ENCODE measurements around the gene PSMC6.

The PSMC6 gene

DNA sequence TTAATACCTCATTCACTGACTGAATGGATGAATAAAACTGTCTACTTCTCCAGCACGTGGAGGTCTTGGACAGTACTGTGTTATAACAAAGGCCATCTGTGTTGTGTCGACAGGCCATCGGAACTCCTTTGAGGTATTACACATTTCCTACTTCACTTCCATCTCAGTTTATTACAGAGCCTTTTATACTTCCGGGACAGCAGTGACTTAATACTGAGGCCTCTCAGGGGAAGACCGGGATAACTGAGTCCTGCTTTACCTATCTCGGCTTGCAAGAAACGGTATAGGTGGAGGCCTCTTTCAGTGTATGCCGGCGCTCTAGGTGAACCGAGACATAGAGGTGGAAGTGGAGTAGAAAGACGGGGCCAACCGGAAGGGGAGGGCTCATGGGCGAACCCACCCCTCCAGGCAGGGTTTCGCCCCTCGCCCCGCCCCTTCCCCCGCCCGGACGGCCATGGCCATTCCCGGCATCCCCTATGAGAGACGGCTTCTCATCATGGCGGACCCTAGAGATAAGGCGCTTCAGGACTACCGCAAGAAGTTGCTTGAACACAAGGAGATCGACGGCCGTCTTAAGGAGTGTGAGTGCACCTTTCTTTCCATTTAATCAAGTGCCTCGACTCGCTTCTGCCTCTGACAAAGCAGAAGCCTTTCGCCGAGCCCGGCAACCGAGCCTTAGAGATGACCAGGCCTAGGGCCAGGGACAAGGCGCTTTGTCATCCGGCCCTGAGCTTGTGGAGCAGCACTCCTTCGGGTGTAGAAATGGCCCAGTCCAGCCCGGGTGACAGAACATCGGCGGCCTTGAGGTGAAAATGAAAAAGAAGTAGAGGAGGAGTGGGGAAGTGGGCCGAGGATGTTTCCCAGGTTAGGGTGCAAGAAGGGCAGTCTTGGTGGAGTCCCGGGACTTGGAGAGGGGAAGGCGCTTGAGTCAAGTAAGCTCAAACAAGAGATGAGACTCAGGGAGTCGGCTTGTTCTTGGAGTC, at the start of gene PSMC6:
Gene PSMC6, plus strand, starts transcription at position 477 of the 983 bp plus-strand sequence. Its CDS starts 20 bp downstream, at position 497.
- no peaks in the 10 kb centered on the region for H3K9me3 ChIP-seq (ENCODE audit: control insufficient read depth, insufficient read depth, low read length)
- no peaks in the 10 kb centered on the region for H3K27me3 ChIP-seq (ENCODE audit: control insufficient read depth, insufficient read depth, low read length)
- peaks cover 3% of the 10 kb centered on the region for H3K4me1 ChIP-seq (ENCODE audit: control insufficient read depth, insufficient read depth, low read length)
- H3K36me3 ChIP-seq (ENCODE audit: control insufficient read depth, insufficient read depth, low read length): peaks cover 12% of the 10 kb centered on the region
- peak within 1 kb of the TSS; percentile 98 for H3K4me3 ChIP-seq (ENCODE audit: low read depth, low read length)
- H3K9ac ChIP-seq (ENCODE audit: low read depth, low read length): peak within 1 kb of the TSS; percentile 70

DNA sequence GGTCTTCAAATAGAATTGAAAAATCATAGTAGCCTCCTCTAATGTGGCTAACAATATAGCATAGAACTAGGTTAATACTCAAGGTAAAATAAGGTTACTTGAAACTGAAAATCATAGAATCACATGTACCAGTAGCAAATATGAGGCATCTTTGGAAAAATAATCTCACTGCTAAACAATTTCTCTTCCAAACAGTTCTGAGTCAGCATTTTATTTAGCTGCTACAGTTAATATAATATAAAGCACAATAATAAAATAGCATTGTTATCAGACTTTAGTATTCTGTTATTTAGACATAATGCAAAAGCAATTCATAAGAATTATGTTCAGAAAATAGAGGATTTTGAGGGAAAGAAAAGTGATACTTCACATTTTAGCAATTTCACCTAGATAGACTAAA, 46.7 kb upstream of the PSMC6 start:
- Histone ChIP-seq H3K9me3 (ENCODE audit: control insufficient read depth, insufficient read depth, low read length) (no peaks in the 10 kb centered on the region), H3K36me3 (ENCODE audit: control insufficient read depth, insufficient read depth, low read length) (no peaks in the 10 kb centered on the region), H3K27me3 (ENCODE audit: control insufficient read depth, insufficient read depth, low read length) (no peaks in the 10 kb centered on the region), H3K4me1 (ENCODE audit: control insufficient read depth, insufficient read depth, low read length) (peaks cover 4% of the 10 kb centered on the region), H3K4me3 (ENCODE audit: low read depth, low read length) (no peak overlapping the region), H3K9ac (ENCODE audit: low read depth, low read length) (no peak overlapping the region)

DNA sequence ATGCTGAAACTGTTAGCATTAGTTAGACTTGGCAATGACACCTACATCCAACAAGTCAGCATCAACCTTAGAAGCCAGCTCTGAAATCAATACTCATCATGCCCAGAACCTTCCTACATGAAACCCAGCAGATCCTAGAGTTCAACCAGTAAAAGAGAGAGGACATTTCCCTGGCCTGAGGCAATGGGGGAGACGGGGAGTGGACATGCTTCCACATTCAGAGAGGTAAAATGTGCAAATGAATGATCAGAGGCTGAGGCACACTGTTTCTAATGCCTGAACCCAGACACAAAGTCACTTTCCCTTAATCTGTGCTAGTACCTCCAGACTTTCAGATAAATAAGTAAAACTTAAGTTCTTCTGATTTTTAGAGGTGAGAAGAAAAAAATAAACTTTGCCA, 46.2 kb upstream of the PSMC6 start:
- no peaks in the 10 kb centered on the region for H3K9me3 ChIP-seq (ENCODE audit: control insufficient read depth, insufficient read depth, low read length)
- peaks cover 4% of the 10 kb centered on the region for H3K4me1 ChIP-seq (ENCODE audit: control insufficient read depth, insufficient read depth, low read length)
- H3K9ac ChIP-seq (ENCODE audit: low read depth, low read length): no peak overlapping the region
- no peaks in the 10 kb centered on the region for H3K36me3 ChIP-seq (ENCODE audit: control insufficient read depth, insufficient read depth, low read length)
- H3K4me3 ChIP-seq (ENCODE audit: low read depth, low read length): no peak overlapping the region
- no peaks in the 10 kb centered on the region for H3K27me3 ChIP-seq (ENCODE audit: control insufficient read depth, insufficient read depth, low read length)

DNA sequence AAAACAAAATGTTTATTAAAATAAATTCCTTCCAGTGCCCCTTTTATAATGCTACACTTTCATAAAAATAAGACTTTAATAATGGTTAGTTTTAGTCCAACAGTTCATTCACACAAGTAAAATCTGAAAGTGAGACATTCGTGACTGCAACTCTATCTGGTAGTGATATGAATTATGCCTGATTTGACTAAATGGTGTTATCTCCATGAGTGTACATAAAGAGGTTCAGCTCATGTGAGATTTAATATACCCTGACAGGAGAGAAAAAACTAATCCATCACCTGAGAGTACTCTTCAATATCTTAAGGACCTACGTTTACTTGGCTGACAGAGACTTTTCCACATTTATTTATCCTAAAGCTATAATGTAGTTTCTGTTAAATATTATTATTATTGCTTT, 45.7 kb upstream of the PSMC6 start:
- Histone ChIP-seq H3K4me1 (ENCODE audit: control insufficient read depth, insufficient read depth, low read length) (peaks cover 4% of the 10 kb centered on the region), H3K9ac (ENCODE audit: low read depth, low read length) (no peak overlapping the region), H3K36me3 (ENCODE audit: control insufficient read depth, insufficient read depth, low read length) (no peaks in the 10 kb centered on the region), H3K4me3 (ENCODE audit: low read depth, low read length) (no peak overlapping the region), H3K9me3 (ENCODE audit: control insufficient read depth, insufficient read depth, low read length) (no peaks in the 10 kb centered on the region), H3K27me3 (ENCODE audit: control insufficient read depth, insufficient read depth, low read length) (no peaks in the 10 kb centered on the region)

DNA sequence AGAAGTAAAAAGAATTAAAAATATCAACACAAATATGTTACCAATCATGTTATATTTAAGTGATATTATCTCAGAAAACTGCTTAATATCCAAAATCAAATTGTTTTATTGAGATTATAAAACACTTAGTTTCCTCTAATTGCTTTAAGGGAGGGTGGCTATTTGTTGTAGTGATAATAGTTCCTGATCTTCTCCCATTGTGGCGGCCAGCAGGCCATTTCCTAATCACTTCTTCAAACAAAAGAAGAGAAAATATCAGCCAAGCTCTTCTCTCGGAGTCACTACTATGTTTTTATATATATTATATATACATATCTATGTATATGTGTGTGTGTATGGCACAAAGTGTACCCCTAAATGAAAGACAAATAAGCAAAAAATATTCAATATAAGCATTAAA, 43.1 kb upstream of the PSMC6 start:
- Histone ChIP-seq H3K9me3 (ENCODE audit: control insufficient read depth, insufficient read depth, low read length) (no peaks in the 10 kb centered on the region), H3K36me3 (ENCODE audit: control insufficient read depth, insufficient read depth, low read length) (no peaks in the 10 kb centered on the region), H3K4me3 (ENCODE audit: low read depth, low read length) (no peak overlapping the region), H3K27me3 (ENCODE audit: control insufficient read depth, insufficient read depth, low read length) (no peaks in the 10 kb centered on the region), H3K9ac (ENCODE audit: low read depth, low read length) (no peak overlapping the region), H3K4me1 (ENCODE audit: control insufficient read depth, insufficient read depth, low read length) (peaks cover 4% of the 10 kb centered on the region)

DNA sequence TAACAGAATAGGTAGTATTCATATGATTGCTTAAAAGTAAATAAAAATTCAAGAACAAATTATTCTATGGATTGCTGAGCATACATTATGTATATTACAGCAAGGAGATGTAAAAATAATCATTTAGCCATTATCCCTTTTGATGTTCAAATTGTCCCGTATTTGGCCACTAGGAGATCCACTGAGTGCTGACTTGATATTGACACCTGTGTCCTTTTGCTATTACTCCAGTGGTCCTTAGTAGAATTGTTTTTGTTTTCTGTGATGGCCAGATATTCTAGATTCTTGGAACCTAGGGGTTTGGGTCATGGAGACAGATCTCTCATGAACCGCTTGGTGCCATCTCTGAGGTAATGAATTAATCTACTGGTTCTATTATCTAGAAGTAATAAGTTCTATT, 28.4 kb upstream of the PSMC6 start:
- Histone ChIP-seq H3K36me3 (ENCODE audit: control insufficient read depth, insufficient read depth, low read length) (no peaks in the 10 kb centered on the region), H3K4me1 (ENCODE audit: control insufficient read depth, insufficient read depth, low read length) (no peaks in the 10 kb centered on the region), H3K27me3 (ENCODE audit: control insufficient read depth, insufficient read depth, low read length) (no peaks in the 10 kb centered on the region), H3K9ac (ENCODE audit: low read depth, low read length) (no peak overlapping the region), H3K4me3 (ENCODE audit: low read depth, low read length) (no peak overlapping the region), H3K9me3 (ENCODE audit: control insufficient read depth, insufficient read depth, low read length) (no peaks in the 10 kb centered on the region)

DNA sequence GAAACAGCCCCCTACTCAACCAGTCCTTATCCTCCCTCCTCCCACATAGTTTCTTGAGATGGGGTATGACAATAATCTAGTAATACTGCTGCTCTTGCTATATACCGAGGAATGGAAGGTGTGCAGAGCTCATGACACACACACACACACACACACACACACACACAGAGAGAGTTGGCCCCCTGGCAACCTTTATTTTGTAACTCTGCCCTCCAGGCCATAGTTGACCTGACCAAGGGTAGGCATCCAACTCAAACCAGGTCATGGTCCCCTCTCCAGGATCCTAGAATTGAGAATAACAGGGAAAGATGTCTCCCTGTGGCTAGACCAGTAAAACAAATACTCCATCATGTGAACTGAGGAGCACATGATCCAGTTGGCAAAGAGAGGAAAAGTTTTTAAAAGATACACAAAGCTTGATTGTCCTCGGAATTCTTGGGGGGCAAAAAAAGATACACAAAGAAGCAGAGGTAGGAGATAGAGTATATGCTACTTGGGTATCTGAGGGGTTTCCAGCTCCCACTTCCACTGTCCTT, 22.9 kb upstream of the PSMC6 start:
- no peak overlapping the region for H3K4me3 ChIP-seq (ENCODE audit: low read depth, low read length)
- H3K36me3 ChIP-seq (ENCODE audit: control insufficient read depth, insufficient read depth, low read length): no peaks in the 10 kb centered on the region
- no peaks in the 10 kb centered on the region for H3K27me3 ChIP-seq (ENCODE audit: control insufficient read depth, insufficient read depth, low read length)
- H3K9me3 ChIP-seq (ENCODE audit: control insufficient read depth, insufficient read depth, low read length): no peaks in the 10 kb centered on the region
- H3K9ac ChIP-seq (ENCODE audit: low read depth, low read length): no peak overlapping the region
- peaks cover 8% of the 10 kb centered on the region for H3K4me1 ChIP-seq (ENCODE audit: control insufficient read depth, insufficient read depth, low read length)

DNA sequence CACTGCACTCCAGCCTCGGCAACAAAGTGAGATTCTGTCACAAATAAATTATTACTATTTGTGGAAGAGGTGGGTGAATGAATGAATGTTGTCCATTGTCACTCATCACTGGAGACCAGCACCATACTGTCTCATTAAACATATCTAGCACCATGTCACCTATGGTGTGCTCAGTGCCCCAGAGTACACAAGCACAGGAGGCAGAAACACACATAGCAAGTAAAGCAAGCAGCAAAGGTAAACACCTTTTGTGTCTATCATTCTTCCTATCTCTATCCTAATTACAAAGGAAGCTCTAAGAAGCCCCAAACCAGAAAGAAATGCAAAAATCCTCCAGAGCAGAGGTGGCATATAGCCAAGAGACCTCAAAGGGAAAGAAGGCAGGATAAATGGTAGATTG, 20.8 kb upstream of the PSMC6 start:
- H3K4me1 ChIP-seq (ENCODE audit: control insufficient read depth, insufficient read depth, low read length): peaks cover 8% of the 10 kb centered on the region
- H3K27me3 ChIP-seq (ENCODE audit: control insufficient read depth, insufficient read depth, low read length): no peaks in the 10 kb centered on the region
- H3K4me3 ChIP-seq (ENCODE audit: low read depth, low read length): no peak overlapping the region
- H3K36me3 ChIP-seq (ENCODE audit: control insufficient read depth, insufficient read depth, low read length): no peaks in the 10 kb centered on the region
- no peaks in the 10 kb centered on the region for H3K9me3 ChIP-seq (ENCODE audit: control insufficient read depth, insufficient read depth, low read length)
- H3K9ac ChIP-seq (ENCODE audit: low read depth, low read length): no peak overlapping the region

DNA sequence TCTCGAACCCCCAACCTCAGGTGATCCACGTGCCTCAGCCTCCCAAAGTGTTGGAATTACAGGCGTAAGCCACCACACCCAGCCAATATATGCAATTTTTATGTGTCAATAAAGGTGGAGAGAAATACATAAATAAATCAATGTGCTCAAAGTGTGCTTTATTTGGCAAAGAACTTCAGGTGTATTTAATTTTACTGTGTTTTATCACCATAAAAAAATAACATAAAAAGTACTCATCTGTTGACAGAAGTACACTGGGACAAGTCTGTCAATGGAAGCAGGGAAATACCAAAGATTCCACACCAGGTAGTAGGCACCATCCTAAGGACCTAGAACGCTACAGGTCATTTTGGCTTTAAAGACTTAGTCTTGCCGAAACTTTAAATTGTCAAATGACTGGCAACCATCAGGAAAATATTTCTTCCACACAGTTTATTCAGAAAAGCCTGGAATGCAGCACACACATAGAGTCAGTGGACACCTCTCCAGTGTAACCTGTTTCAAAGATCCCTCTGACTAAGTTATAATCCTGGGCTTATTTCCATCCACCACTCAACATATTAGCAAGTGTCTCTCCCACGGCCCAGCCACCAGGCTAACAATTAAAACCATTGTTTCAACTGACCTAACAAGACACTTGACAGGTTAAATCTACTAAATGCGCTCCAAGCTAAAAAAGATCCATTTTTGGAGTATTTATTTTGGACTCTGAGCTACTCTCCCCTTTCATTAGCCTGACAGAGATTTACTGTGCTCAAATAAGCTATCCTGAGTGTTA, 15.8 kb upstream of the PSMC6 start:
- H3K4me1 ChIP-seq (ENCODE audit: control insufficient read depth, insufficient read depth, low read length): no peaks in the 10 kb centered on the region
- no peak overlapping the region for H3K9ac ChIP-seq (ENCODE audit: low read depth, low read length)
- no peaks in the 10 kb centered on the region for H3K9me3 ChIP-seq (ENCODE audit: control insufficient read depth, insufficient read depth, low read length)
- no peaks in the 10 kb centered on the region for H3K36me3 ChIP-seq (ENCODE audit: control insufficient read depth, insufficient read depth, low read length)
- no peak overlapping the region for H3K4me3 ChIP-seq (ENCODE audit: low read depth, low read length)
- peaks cover 4% of the 10 kb centered on the region for H3K27me3 ChIP-seq (ENCODE audit: control insufficient read depth, insufficient read depth, low read length)

DNA sequence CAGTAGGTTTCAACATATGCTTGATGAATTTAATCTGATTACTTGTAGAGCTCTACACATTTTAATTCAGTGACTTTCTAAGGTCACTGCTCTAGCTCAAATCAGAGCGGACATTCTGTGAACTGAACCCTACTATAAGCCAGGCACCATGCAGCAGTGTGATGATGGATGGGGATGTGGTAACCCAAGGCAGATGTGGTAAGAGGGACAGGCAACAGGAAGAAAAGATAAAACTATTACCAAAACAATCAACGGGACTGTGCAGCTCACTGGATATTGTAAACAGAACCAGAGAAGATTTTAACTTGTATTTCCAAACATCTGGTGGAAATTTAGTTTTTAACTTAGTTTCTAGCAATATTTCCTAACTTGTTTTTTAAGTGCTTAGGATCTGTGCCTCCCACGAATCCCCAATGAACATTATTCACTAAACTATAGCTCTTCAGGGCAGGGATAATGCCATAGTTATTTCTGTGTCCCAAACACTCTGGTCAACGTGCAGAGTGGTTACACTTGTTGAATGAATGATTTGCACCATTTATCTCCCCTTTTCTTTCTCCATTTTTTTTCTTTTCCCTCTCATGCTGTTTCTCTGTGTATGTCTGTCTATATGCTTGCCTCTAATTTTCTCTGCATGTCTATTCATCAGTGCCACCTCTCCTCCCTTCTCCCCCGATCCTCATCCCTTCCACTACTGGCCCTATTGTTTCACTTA, 14.6 kb upstream of the PSMC6 start:
- Histone ChIP-seq H3K4me1 (ENCODE audit: control insufficient read depth, insufficient read depth, low read length) (no peaks in the 10 kb centered on the region), H3K27me3 (ENCODE audit: control insufficient read depth, insufficient read depth, low read length) (peaks cover 4% of the 10 kb centered on the region), H3K9ac (ENCODE audit: low read depth, low read length) (no peak overlapping the region), H3K4me3 (ENCODE audit: low read depth, low read length) (no peak overlapping the region), H3K9me3 (ENCODE audit: control insufficient read depth, insufficient read depth, low read length) (no peaks in the 10 kb centered on the region), H3K36me3 (ENCODE audit: control insufficient read depth, insufficient read depth, low read length) (no peaks in the 10 kb centered on the region)

DNA sequence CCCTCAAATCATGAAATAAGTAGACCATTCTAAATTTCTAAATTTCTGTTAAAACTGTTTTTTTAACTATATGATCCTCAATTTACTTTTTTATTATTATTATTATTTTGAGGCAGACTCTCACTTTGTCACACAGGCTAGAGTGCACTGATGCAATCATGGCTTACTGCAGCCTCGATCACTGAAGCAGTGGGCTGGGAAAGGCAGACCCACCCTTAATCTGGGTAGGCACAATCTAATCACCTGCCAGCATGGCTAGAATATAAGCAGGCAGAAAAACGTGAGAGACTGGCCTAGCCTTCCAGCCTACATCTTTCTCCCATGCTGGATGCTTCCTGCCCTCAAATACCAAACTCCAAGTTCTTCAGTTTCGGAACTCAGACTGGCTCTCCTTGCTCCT, 14.0 kb upstream of the PSMC6 start:
- Histone ChIP-seq H3K27me3 (ENCODE audit: control insufficient read depth, insufficient read depth, low read length) (peaks cover 4% of the 10 kb centered on the region), H3K4me3 (ENCODE audit: low read depth, low read length) (no peak overlapping the region), H3K9me3 (ENCODE audit: control insufficient read depth, insufficient read depth, low read length) (no peaks in the 10 kb centered on the region), H3K4me1 (ENCODE audit: control insufficient read depth, insufficient read depth, low read length) (no peaks in the 10 kb centered on the region), H3K36me3 (ENCODE audit: control insufficient read depth, insufficient read depth, low read length) (no peaks in the 10 kb centered on the region), H3K9ac (ENCODE audit: low read depth, low read length) (no peak overlapping the region)

All from iPS-15b (cell line).